OCI-LY7 (cell line): Measurements from ENCODE around the gene GYG1.

Experiments
- CTCF ChIP-seq: fragments of 200-600 bp; sonication (generic); conservative IDR thresholded peaks from 2 replicates; pipeline ENCODE4 v1.5.1; 2014; ENCODE audit warnings: mild to moderate bottlenecking, antibody characterized with exemption, low read length, moderate library complexity, mixed read lengths
- EZH2phosphoT487 ChIP-seq: fragments of 200-600 bp; sonication (generic); IDR thresholded peaks from 2 replicates; pipeline ENCODE4 v1.6.1; 2018; ENCODE audit warnings: low read depth, borderline replicate concordance, mild to moderate bottlenecking, mixed run types, antibody characterized with exemption, low read length, moderate library complexity, mixed read lengths

DNA sequence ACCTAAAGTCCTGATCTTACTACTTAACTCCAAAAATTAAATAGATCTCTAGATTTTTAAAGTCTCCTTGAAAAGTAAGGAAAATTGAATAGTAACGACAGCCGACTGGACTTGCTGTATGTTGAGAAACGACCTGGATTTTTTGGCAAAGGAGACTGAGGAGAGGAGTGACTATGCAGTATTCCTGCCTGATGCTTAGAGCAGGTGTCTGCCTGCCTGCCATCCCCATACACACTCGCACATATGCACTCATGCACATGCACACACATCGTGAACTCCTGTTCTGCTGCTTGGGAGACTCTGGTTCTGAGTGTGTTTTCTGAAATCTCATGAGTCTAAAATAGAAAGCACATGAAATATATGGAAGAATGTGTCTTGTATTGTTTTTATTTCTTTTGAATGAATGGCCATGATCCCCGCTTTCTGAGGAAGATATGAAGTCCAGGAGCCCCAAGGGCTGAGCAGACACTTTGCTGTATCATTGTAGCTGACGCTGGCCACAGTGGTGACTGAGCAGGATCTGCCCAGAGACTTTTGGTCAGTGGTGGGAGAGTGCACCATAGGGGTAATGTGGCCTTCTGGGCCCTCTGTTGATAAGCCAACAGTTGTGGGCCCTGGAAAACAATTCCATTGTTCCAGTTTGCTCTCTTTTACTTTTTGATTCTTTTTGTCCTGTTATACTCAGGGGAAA, 16.4 kb downstream of the GYG1 start:
- TF ChIP-seq CTCF (no peak), EZH2phosphoT487 (no peak)
